ENCODE results near the gene ZNF664.

ZNF664 gene

DNA sequence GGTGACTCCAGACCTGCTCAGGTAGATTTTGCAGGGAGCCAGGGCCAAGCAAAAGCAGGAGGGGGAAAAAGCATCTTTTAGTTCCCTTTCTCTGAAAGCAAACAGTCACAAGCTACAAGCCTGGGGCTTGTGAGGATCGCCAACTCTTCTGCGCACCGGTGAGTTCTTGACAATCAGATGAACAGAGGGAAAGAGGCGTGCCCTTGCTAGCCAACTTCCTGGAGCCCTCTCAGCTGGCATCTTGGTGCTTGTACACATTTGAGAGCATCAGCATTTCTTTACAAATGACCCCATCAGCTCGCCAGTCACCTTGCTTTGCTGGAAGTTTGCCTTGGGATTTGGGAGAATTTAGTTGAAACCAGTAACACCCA, 55.5 kb downstream of the ZNF664 start:
- DNase-seq, result no peak

DNA sequence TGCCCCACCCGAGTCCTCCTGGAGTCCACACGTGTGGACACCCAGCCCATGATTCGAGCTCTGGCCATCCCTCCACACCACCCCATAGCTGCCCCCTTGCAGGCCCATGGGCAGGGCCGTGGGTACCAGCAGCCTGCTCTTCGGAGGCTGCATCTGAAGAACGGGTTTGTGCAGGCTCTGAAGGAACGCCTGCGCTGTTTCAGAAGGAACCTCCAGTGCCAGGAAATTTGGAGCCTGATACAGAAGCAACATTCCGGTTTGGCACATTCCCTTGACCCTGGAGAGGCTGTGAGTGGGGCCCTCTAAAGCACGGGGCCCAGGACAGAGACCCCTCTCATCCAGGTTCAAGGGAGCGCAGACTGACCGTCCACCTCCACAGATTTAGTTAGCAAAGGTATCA, 57.0 kb downstream of the ZNF664 start:
- no peak for DNase-seq

DNA sequence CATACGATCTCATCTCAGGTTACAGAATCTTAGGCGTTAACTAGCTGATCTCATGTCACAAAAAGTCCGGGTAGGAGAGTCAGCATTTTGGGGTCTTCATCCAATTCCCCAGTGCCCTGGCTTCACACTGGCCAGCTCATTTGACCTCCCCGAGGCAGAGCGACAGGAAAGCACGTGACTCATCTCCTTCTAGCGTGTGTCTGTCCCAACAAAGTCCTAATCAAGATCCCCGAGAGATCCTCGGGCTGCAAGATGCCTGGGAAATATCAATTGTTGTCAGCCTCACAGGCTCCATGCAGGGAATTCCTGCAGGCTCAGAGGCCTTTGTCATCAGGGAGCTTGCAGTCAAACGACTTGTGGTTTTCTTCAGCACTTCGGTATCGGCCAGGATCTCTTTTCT, 57.5 kb downstream of the ZNF664 start:
- no peak for DNase-seq

DNA sequence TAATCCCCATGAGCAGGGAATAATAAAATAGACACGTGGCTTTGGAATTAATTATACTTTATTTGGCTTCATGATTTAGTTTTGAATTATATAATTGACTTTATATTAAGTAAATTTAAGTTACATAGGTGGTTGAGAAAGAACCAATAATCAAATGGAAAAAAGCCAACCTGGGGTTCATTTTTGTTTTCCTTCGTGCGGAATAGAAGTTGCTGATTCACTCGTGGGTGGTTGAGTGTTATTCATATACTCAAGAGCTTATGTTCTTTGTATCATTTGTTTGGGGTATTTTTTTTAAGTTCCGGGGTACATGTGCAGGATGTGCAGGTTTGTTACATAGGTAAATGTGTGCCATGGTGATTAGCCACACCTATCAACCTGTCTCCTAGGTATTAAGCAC, 58.0 kb downstream of the ZNF664 start:
- DNase-seq, result no peak

DNA sequence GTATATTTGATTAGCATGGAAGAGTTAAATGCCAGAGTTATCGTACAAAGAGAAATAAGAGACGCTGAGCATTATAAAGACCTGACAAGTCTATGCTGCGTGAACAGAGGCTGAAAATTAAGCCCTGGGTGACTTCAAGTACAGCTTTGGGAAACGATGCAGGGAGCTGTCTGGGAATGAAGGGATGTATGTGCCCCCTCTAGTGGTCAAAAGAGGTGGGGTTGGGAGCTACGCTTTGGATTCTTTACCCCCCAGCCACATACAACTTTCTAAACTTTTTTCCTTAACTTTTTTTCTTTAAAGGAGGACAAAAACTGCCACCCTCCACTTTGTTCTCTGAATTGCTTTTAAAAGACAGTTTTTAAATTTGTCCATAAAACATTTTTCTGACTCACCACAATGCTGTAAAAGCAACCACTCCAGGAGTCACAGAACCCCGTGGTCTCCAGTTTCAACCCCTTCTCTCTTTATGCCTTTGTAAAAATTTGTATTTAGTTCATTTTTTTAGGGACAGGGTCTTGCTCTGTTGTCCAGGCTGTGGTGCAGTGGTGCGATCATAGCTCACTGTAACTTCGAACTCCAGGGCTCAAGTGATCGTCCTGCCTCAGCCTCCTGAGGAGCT, 59.4 kb downstream of the ZNF664 start:
- peak in 19 of 56 donors; percentile 9 to 66 (median 24) for DNase-seq

DNA sequence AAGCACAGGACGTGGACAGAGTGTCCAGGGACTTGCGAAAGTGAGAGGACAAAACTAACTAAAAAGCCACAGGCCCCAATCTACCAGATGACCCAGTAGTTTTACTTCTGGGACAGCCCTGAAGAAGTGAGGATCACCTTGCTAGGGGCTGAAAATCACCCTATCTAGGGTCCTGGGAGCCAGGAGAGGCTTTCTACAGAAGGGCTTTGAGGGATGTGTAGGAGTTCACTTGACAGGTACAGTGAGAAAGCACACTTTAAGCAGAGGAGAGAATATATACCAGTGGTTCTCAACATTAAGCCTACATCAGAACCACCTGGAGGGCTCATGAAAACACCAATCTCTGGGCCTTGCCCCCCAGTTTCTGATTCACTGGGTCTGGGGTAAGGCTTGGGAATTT, 60.8 kb downstream of the ZNF664 start:
- no peak for DNase-seq

DNA sequence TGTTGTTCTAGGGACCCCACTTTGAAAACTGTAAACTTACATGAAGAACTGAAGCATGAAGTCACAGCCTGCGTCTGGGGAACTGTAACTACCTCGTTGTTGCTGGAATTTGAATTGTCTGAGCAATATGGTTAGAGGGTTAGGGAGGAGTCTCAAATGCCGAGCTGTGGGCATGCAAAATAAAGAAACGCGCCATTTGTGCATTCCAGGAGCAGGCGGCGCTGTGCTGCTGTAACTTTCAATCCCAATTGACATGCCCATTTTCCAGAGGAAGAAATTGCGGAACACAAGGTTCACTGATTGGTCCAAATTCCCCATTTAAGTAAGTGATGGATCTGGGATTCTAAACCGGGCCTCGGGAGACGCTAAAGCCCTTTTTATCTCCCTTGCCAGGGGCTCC, 61.3 kb downstream of the ZNF664 start:
- no peak for DNase-seq

DNA sequence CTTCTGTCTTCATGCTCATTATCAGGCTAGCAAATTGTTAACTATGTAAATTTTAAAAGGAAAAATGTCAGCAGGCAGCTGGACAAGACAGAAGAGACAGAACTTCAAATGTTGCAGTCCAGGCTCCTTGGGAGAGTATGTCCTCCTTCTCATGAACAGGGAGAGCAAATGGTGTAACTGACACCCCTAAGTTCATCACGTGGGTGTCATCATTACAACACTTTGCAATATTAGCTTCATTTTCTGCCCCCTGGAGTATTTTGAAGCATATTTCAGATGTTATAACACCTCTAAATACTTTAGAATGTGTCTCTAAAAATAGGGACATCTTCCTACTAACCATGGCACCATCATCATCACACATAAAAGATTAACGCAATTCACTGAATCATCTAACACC, 62.1 kb downstream of the ZNF664 start:
- no peak for DNase-seq

DNA sequence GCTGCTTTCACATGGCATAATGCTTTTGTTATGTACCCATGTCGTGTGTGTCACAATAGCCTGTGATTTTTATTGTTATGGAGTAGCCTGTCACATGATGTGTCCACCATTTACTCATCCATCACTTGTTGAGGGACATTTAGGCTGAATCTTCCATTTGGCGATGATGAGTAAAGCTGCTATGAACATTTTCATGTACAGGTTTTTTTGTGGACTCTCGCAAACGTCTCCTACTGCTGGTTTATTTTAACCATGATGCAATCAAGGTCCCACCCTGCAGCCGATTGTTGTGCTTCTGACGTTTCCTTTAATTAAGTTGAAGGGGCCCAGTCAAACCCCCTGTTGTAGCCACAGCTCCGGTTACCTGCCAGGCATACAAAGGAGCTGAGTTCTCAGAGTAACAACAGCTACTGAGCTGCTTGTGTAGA, 63.2 kb downstream of the ZNF664 start:
- DNase-seq, result no peak

DNA sequence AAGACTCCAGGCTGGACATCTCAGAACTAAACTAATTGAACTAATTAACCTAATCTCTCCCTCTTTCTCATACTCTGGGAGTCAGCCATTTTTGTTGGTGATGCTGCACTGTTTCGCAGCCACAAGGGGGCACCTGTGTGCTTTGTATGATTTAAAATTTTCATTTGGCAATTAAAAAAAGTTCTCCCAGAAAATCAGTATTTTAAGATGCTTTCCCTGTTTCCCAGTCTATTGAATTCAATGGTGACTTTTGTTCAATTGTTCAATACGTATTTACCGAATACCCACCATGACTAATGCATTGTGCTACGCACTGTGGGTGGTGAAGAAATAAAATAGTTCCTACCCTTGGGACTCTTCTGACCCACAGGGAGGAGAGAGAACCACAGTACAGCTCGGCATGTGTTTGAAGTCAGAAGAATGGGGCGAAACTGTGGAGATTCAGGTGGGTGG, 63.7 kb downstream of the ZNF664 start:
- peak in 26 of 56 donors; percentile 9 to 74 (median 30) for DNase-seq

DNA sequence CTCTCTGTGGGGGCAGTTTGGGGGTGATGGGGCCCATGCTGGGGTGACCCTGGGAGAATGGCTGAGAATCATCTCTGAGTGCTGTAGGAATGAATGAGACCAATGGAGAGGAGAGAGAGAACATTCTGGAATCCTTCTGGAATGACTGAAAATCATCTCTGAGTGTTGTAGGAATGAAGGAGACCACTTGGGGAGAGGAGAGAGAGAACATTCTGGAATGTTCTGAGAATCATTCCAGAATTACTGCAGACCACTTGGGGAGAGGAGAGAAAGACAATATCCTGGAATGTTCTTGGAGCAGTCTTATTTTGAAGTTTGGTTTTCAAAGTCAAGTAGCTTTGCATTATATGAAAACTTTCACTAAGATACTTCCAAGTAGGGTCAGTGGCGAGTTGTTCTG, 64.3 kb downstream of the ZNF664 start:
- DNase-seq, result no peak

DNA sequence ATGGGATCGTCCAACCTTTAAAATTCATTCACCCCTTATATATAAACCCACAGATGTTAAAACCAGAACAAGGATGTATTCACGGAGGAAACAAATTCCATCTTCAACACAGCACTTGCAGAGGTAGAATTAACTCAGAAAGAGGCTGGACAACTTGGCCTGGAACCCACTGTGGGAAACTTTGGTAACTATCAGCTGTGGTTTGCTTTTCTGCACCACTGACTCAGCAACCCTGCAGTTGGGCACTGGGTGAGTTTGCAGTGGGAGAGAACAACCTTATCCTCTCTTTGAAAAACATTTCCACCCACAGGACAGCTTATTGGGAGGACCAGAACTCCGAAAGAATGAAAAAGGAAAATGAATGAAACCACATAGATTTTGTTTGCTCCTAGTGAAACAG, 66.3 kb downstream of the ZNF664 start:
- no peak for DNase-seq

DNA sequence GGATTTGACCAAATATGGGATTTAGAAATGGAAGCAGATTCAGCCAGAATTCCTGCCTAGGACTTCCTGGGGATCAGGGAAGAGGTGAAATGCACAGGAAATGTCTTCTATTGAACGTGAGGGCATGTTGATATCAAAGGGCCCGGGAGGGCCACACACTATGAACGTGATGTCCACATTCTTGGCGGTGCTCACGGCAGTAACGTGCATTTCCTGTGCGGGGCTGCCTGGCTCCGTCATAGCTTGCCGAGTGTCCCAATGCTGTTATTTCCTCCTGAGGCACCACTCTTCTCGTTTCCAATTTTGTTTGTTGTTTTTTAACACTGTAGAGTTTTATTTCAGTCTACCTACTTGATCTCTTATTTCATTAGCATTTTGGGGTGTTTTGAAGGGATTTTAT, 67.3 kb downstream of the ZNF664 start:
- no peak for DNase-seq

DNA sequence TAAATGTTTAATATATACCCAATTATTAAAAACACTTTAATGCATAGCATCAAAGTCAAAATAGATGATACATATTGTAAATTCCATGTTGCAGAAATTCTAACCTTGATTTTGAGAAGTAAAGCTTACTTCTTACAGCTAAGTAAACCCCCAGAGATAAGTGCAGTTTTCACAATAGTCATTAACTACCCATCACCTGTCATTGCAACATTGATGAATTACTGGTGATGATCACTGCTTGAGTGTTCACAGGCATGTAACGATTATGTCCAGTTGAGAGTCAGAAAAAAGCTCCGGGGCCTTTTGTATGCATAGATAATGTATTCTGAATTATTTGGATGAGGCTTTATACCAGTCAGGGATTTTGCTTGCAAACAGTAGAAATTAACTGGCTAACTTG, 67.7 kb downstream of the ZNF664 start:
- DNase-seq, result no peak

DNA sequence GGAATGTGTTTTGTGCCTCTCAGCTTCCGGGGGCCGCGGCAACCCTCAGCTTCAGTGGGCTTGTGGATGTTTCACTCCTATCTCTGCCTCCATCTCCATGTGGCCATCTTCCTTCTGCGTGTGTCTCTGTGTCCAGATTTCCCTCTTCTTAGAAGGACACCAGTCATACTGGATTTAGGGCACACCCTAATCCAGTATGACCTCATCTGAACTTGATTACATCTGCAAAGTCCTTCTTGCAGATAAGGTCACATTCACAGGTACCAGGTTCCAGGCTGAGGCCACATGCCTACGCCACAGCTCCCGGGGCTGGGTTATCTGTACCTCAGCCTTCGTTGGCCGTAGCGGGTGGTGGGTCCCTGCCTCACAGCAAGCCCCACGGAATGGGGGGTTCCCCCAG, 68.9 kb downstream of the ZNF664 start:
- DNase-seq, result no peak

DNA sequence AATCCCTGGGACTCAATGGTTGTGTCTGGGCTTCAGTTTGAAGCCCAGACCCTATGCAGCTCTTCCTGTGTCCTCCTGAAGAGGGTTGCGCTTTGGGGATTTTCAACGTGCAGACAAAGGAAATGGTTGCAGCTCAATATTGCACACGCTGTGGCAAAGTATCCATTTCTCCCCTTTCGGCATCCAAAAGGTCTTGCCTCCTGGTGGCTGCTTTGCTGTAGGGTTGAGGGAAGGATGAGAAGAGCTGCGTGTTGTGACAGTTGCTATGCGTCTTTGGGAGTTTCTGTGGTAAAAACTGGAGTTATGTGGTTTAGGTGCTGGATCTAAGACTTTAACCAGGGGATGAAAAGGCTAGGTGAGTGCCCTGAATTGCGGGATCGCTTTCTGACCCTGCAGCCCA, 71.0 kb downstream of the ZNF664 start:
- DNase-seq, result no peak

DNA sequence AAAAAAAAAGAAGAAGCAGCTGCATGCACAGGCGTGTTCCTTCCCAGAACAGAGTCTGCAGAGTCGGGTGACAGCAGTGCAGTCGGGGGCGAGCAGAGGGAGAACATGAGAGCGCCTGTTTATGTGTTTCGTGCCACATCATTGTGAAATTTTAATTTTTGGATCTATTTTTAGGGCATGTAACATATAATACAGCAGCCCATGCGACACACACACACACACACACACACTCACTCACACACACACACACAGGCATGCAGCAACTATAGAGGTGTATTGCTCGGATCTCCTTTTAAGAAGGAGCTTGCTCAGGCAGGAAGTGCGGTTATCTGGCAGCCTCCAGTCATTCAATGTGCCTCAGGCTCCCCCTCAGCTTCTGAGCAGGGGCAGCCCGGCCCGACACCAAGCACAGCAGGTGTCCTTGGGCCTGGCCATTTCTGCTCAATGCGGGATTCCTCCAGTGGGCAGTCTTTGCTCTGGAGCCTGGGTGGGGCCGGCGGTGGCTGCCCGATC, 71.8 kb downstream of the ZNF664 start:
- peak in 2 of 56 donors; percentile 14 to 25 for DNase-seq

DNA sequence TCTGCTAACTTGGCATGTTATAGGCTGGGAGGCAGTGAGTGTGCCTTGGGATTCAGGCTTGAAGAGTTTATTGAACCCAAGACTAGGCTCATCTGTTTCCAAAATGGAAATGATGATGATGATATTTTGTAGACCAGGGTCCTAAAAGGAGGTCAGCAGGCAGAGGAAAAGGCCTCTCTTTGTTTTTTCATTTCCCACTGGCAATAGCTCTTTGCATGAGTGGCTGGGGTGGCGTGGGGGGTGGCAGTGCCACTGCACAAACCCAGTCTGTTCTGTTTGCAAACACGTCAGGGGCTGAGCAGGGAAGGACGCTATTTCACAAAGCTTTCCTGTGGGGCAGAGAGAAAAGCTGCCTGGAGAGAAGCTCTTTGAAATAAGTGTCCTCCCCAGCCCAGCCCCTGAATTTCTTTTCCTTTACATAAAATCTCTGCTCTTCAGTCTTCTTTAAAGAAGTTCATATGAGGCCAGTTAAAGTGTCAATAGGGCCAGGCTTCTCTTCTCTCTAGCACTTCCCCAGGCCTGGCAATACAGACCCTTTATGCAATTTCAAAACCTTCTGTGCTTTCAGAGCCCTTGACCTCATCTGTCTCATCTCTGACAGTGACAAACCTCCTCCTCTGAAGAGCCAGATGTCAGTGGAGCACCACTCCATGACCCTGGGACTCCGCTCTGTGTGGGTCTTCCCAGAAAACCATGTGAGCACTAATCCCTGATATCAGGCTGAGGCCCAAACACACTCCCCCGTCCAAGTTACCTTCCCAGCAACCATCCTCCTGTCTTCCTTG, 72.8 kb downstream of the ZNF664 start:
- DNase-seq, result peak in 50 of 56 donors; percentile 14 to 88 (median 60)

DNA sequence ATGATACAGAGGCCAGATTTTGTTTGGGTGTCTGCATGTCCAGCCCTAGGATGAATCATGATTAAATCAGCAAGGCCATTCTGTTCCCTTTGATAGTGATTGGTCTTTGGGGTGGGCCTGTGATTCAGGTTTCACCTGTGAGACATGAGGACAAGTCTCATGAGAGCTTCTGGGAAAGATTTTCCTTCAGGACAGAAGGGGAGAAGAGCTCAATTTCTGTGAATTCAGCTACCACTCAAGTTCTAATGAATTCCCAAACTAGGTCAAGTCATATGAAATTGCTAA, 73.4 kb downstream of the ZNF664 start:
- no peak for DNase-seq

DNA sequence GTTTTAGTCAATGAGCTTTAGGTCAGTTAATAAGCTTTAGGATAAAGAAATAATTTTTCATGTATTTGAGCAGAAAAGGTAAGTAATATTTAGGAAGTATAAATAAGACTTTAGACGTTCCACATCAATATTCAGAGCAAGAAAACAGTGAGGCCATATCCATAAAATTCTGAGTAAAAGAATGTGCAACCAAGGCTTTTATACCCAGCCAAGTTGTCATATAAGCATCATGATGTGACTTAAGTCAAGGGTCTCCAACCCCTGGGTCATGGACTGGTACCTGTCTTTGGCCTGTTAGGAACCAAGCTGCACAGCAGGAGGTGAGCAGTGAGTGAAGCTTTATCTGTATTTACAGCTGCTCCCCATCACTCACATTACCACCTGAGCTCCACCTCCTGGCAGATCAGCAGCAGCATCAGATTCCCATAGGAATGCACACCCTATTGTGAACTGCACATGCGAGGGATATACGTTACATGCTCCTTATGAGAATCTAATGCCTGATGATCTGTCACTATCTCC, 74.1 kb downstream of the ZNF664 start:
- DNase-seq, result no peak

DNA sequence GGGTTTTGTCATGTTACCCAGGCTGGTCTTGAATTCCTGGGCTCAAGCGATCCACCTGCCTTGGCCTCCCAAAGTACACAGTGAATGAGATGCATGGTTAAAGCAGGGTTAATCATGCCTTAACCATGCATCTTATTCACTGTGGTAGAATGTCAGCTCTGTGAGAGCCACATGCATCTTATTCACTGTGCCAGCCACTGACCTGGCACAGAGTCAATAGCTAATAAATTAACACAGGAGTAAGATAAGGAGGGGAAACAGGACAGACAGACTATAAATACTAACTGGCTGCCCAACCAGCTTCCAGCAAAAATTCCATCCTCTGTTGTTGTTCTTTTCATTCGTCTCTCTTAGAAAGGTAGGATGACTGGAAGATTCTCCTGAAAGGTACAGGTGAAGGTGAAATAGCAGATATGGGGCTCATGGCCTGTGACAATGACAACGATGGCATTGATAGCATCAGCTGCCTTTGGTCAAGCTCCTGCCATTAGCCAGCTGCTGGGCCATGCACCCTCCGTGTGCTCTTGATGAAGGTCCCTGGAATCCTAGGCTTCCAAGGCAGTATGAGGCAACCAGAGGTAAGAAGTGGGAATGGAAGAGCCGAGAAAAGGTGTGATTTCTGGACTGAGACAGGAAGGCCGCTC, 76.6 kb downstream of the ZNF664 start:
- DNase-seq, result no peak

DNA sequence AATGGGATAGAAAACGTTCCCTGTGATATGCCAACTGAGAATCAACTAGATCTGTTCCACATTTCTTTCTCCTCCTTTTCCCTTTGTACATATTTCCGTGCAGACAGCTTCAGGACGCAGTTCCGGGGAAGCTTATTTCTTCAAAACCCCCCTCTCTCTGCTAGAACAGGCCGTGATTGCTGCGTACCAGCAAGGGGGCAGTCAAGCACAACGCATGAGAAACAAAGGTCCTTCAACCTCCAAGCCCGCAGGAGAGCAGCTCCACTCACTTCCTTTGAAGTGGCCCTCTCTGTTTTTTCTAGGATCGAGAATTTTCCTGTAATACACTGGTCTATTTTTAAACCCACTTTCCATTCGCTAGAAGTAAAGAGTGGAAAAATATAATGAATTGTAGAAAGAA, 80.8 kb downstream of the ZNF664 start:
- DNase-seq, result peak in 40 of 56 donors; percentile 4 to 69 (median 24)

All from amygdala (tissue), 56 donors.